ENCODE results near the gene RASGRP1.

The RASGRP1 gene

GRCh38 chr15:38560456-38560926 is 4.1 kb downstream of the RASGRP1 start:
- POLR2A ChIA-PET (ENCODE audit: low non-redundant PET): no interaction called here
- DNase-seq (ENCODE audit: low spot score): no peak
- CTCF ChIA-PET: no interaction called here
- TF ChIP-seq, protein P1, sequence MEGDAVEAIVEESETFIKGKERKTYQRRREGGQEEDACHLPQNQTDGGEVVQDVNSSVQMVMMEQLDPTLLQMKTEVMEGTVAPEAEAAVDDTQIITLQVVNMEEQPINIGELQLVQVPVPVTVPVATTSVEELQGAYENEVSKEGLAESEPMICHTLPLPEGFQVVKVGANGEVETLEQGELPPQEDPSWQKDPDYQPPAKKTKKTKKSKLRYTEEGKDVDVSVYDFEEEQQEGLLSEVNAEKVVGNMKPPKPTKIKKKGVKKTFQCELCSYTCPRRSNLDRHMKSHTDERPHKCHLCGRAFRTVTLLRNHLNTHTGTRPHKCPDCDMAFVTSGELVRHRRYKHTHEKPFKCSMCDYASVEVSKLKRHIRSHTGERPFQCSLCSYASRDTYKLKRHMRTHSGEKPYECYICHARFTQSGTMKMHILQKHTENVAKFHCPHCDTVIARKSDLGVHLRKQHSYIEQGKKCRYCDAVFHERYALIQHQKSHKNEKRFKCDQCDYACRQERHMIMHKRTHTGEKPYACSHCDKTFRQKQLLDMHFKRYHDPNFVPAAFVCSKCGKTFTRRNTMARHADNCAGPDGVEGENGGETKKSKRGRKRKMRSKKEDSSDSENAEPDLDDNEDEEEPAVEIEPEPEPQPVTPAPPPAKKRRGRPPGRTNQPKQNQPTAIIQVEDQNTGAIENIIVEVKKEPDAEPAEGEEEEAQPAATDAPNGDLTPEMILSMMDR (conservative IDR thresholded peaks at IDR 0.05; ENCODE audit: low read depth): no peak
- no peak overlapping the region for H3K27ac ChIP-seq

- no peak for DNase-seq (ENCODE audit: low spot score)
- H3K27ac ChIP-seq: no peak overlapping the region
- ChIA-PET POLR2A (ENCODE audit: low non-redundant PET) (no interaction called here), CTCF (interaction anchor here (0.7 kb wide), 1 partner anchor 140 kb away, joined by 3 read pairs; no protein-coding TSS in a partner anchor)
- TF ChIP-seq, protein P1 (conservative IDR thresholded peaks at IDR 0.05; ENCODE audit: low read depth): no peak
Measured at GRCh38 chr15:38559636-38560307, 4.8 kb downstream of the RASGRP1 start.

- ChIA-PET CTCF (interaction anchor here (0.7 kb wide), 1 partner anchor 141 kb away, joined by 3 read pairs; no protein-coding TSS in a partner anchor), POLR2A (ENCODE audit: low non-redundant PET) (no interaction called here)
- TF ChIP-seq, protein P1 (conservative IDR thresholded peaks at IDR 0.05; ENCODE audit: low read depth): no peak
- no peak overlapping the region for H3K27ac ChIP-seq
- no peak for DNase-seq (ENCODE audit: low spot score)
Measured at GRCh38 chr15:38559131-38559530, 5.5 kb downstream of the RASGRP1 start.

DNA sequence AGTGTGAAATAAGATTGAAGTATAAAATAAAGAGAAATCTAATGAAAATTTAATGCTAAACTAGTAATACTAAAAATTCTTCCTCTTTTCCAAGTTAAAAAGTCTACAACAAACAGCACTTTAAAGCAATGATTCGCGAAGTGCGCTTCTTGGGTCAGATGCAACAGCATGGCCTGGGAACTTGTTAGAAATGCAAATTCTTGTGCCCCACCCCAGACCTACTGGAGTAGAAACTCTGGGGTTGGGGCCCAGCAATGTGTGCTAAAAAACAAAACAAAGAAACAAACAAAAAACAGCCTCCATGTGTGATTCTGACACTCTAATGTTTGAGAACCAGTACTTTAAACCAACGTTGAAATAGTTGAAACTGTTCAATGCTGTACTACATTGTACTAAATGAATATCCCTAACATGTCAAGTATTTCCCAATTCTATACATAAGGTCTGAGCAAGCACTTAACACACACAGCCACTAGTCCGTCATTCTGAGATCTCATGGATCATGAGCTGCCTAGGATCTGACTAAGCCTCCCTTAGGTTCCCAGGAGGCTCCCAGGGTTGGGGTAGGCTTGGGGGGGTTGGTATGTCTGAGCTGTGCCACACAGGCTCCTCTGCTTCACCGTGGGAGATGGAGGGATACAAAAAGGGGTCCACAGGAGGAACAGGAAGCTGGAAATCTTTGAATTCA is 6.1 kb downstream of the RASGRP1 start:
- no peak for DNase-seq (ENCODE audit: low spot score)
- POLR2A ChIA-PET (ENCODE audit: low non-redundant PET): no interaction called here
- H3K27ac ChIP-seq: no peak overlapping the region
- CTCF ChIA-PET: no interaction called here
- TF ChIP-seq, protein P1 (conservative IDR thresholded peaks at IDR 0.05; ENCODE audit: low read depth): no peak

GRCh38 chr15:38557921-38558320 is 6.7 kb downstream of the RASGRP1 start:
- ChIA-PET CTCF (interaction anchor here (0.5 kb wide), 1 partner anchor 132 kb away, joined by 3 read pairs; no protein-coding TSS in a partner anchor), POLR2A (ENCODE audit: low non-redundant PET) (no interaction called here)
- no peak overlapping the region for H3K27ac ChIP-seq
- TF ChIP-seq, protein P1 (conservative IDR thresholded peaks at IDR 0.05; ENCODE audit: low read depth): no peak
- DNase-seq (ENCODE audit: low spot score): no peak

GRCh38 chr15:38555686-38556334 is 8.8 kb downstream of the RASGRP1 start:
- POLR2A ChIA-PET (ENCODE audit: low non-redundant PET): interaction anchor here (0.6 kb wide), 1 partner anchor 21 kb away, joined by 3 read pairs; no protein-coding TSS in a partner anchor
- CTCF ChIA-PET: interaction anchor here (0.6 to 4.8 kb wide), 2 partner anchors 8 to 1481 kb away, joined by 3 to 17 read pairs; partner anchors contain the start of gene RASGRP1
- TF ChIP-seq, protein P1 (conservative IDR thresholded peaks at IDR 0.05; ENCODE audit: low read depth): no peak
- no peak for DNase-seq (ENCODE audit: low spot score)
- no peak overlapping the region for H3K27ac ChIP-seq
